Glomerular endothelial cell (primary cell): ENCODE results near the gene IL16. TPM values are rescaled to one million over a fixed set of nuclear protein-coding genes. Genes with fewer than 3 reads are reported as not detected.
"Not testable (repeated sequence)": the region's sequence is repeated elsewhere in the genome, so short reads cannot be mapped to it uniquely, and the experiment has no call there.

Experiments
- DNase-seq: peaks from one replicate; pipeline ENCODE4 v3.0.0-alpha.2; 2011; ENCODE audit warnings: low read depth, low spot score; ENCODE audit errors: extremely low read depth
- total RNA-seq: library from RNA; depleted of rRNA; stranded (reverse); fragments of >200 nt; gene quantifications from 2 replicates; pipeline ENCODE4 v1.2.3, GENCODE V29; 2015

IL16 gene
- 1.4 and 3.3 TPM in 2 replicates for total RNA-seq

DNA sequence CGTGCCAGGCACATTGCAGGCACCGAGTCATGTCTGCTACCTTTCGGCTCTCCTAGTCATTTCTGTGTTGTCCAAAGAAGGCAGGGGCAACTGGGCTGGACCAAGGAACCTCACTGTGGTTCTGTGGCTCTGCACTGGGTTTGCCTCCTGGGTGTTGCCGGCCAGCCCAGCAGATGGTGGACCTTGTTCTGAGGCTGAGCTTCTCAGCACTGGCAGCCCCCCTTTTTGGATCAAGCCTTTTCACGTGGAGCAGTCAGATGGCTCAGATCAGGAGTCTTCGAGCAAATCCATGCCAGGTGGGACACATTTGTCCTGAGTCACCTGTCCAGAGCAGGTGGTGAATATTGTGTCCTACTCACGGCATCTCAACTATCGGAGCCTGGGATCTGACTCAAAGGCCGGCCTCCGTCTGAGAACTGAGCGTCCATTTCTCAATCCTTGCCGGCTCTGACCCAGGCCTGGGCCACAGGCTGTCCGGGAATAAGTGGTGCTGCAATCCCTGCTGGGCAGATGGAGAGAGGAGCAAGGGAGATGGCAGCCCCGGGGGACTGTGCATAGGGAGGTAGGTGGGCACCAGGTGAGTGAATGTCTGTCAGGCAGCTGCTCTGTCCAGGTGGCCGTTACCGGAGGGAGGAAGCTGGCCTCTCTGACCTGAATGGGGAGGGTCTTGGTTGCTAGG lies at the start of gene IL16:
Gene IL16, plus strand, starts transcription at position 304 of the 679 bp plus-strand sequence. CDS start 28,521 bp downstream, outside the sequence.
- DNase-seq, result no peak

DNA sequence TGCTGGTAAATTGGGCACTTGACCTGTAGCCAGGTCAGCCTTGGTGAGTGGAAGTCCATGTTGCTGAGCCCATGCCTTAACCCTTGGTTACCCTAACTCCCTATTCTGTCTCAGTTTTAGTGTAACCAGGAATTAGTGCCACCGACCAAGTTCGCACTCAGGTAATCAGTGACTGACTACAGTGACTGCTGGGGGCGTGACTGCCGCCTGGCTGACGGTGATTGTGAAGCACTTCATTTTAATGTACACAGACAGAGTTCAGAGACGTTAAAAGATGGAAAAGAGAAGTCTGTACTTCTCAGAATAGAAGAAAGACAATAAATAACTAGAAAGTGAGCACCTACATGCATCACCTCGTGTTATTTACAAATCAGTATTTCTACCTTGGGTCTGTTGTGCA lies 45.3 kb upstream of the IL16 start:
- no peak for DNase-seq

DNA sequence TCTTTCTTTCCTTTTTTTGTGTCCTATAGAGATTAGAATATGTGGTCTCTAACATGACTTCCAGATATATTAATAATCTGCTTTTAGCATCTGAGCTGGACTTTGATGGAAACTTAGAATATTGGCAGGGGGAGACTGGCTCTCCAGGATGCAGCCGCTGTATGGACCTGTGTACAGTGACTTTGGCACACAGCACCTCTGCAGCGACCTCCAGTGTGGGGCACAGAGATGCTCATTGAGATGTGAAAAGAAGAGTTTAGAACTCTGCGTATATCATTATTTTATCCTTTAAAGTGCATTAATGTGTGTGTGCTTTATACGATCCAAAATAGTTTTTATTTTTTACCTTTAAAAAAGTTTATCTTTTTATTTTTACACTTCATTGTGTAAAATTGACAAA lies 44.3 kb upstream of the IL16 start:
- DNase-seq, result no peak

DNA sequence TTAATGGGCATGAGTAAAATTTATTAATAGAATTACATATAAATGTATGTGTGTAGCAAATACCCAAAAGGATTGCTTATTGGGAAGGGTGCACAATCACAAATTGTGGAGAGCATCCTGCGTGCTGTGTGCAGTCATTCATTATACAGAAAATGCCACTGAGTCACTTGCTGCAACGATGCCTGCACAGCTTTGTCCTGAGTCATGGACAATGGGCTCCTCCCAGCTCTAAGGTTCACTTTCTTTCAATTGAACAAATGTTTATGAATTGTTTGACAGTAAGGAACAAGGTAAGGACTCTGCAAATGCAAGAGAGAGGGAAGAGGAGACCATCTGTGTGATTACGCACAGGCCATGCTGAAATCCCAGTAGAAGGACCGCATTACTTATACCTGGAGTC lies 43.9 kb upstream of the IL16 start:
- DNase-seq, result no peak

DNA sequence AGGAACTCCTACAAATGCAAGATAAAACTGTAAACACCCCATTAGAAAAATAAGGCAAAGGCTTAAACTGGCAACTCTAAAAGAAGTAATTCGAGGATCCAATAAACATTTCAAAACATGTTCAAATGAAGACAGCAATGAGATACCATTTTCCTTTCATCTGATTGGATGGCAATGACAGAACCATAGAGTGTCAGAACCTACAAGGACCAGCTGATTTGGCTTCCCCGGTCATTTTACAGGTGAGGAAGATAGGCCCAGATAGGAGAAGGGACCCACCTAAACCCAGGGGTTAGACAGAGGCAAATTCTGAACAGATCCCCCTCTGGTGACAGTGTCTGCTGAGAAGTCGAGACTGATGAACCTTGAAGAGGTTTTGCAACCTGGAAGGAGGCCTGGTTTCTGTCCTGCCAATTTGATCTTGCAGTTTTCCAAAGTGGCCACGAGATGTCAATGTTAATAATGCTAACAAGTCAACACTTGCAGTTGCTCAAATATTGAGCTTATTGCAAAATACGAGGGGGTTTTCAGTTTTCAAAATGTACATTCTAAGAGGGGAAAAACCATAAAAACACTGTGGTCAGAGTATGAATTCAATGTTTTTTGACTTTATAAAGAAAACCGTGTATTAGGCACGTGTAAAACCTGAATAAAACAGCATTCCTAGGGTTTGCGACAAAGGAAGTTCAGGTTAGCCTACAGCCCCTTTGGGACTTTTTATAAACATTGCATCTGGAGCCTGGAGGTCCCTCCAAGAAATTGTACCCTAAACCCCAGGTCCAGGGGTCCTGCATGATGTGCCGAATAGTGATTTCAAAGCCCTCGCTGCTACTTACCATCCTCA lies 41.1 kb upstream of the IL16 start:
- peak; percentile 5 for DNase-seq

DNA sequence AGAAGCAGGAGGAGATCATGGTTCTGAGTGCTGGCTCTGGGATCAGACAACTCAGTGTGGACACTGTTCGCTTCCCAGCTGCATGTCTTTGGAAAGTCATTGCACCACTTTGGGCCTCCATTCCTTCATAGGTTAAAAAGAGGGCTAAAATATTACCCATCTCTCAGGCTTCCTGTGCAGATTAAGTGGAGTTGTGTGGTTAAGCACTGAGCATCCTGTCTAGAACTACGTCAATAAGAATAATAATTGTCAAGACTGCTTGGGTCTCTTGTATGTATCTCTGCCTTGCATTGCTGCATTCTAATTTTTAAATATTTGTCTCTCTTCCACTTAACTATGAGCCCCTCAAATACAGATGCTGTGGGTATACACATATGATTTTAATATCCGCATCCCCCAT lies 40.4 kb upstream of the IL16 start:
- DNase-seq, result no peak

DNA sequence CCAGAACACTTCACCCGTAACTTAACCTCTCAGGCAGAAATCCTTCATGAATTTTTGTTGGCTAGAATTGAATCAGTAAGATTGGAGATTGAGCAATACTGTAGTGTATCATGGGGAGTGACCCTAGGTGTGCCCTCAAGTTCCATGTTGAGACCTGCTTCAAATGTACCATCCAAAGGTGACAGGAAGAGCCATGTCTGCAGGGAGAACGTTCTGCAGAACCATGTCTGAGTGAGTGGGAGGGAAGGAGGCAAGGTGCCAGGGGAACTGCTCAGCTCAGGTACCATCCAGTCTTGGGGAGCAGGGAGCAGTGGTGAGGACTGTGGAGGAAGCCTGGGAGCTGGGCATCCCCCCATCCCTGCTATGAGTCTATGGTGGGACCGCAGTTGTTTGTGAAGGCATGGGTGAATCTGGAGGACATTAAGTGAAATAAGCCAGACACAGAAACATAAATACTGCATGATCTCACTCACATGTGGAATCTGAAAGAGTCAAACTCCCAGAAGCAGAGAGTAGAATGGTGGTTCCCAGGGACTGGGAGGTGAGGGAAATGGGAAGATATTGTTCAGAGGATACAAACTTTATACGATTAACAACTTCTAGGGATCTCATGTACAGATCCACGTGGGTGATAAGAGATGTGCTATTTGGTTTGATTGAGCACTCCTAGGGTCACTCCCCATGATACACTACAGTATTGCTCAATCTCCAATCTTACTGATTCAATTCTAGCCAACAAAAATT lies 39.3 kb upstream of the IL16 start:
- DNase-seq, result no peak

DNA sequence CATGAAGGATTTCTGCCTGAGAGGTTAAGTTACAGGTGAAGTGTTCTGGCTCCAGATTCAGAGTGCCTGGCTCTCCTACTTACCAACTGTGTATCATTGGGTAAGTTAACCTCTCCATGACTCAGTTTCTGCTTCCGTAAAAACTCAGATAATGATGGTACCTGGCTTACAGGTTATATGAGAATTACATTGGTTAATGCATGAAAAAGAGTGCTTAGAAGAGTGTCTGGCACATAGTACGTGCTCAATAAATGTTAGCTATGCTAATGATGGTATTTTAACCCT lies 38.8 kb upstream of the IL16 start:
- DNase-seq, result no peak

DNA sequence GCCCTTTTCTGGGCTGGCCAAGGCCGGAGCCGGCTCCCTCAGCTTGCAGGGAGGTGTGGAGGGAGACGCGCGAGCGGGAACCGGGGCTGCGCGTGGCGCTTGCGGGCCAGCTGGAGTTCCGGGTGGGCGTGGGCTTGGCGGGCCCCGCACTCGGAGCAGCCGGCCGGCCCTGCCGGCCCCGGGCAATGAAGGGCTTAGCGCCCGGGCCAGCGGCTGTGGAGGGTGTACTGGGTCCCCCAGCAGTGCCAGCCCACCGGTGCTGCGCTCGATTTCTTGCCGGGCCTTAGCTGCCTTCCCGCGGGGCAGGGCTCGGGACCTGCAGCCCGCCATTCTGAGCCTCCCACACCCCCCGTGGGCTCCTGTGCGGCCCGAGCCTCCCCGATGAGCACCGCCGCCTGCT lies 38.1 kb upstream of the IL16 start:
- not testable (repeated sequence) for DNase-seq

DNA sequence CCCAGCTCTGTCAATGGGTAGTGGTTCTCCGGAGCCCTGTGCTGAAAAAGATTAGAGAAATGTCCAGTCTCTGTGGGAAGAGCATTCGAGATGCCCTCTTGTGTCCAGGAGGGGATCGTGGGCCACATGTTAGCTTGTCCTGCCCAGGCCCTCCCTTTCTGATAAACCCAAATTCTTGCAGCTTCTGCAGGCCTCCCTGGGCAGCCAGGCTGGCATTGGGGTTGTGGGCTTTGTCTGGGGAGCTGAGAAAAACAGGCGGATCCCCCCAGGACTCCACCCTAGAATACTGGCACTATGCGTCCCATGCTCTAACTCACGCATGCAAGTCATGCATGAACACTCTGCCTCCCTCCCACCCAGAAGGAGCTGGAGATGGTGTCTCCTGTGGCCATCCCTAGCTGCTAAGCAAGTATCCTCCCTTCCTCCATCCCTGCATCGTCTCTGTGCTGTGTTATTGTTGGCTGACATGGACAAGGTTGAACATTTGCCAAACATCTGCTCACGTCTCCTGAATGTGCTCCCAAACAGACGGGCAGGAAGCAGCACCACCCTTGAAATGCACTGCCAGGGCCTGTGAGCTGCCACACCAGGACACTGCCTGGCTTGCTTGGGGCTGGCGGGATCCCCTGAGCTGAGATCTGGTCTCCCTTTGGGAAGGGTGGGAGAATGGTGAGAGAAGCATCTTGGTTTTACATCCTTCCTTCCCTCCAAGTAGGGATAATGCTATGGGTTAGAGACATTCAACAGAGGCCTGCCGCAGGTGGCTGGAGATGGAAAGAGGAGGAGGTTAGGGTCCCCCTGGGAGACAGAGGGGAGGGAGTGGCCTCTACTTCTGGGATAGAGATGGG lies 36.1 kb upstream of the IL16 start:
- no peak for DNase-seq

DNA sequence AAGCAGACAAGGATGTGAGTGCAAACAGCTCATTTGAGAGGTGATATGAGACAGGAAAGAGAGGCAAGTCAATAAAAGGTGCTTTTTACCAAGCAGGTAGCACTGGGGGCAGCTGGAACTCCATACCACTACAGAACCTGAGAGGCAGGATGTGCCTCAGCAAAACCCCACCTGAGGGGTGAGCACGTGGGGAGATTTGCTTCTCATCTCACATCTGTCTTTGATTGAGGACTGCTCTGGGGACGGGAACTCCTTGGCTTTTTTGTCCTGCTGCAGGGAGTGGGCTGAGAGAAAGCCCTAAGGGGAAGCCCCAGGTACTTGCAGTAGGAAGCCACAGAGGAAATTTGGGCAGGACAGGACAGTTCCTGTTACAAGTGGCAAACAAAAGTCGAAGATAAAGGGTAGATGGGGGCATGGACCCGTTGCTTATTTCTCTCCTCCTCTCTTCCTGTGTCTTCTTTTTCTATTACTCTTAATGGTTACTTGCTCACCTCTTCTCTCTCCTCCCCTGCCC lies 35.5 kb upstream of the IL16 start:
- no peak for DNase-seq

DNA sequence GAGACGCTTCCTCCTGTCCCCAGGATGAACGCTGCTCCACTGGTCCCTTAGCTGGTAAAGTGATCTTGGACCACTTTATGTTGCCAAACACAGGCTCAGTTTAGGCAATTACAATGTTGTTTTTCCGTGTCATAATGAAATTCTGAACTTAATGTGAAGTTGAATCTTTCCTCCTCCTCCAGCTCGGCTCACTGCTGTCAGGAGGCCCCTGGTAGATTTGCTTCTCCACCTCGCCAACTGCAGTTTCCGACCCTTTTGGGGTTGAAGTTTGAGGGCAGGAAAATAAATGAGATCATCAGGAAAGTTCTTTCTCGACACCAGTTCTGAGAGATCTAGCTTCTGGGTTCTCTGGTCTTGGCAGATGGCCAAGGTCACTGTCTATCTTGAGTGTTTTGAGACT lies 34.8 kb upstream of the IL16 start:
- no peak for DNase-seq

DNA sequence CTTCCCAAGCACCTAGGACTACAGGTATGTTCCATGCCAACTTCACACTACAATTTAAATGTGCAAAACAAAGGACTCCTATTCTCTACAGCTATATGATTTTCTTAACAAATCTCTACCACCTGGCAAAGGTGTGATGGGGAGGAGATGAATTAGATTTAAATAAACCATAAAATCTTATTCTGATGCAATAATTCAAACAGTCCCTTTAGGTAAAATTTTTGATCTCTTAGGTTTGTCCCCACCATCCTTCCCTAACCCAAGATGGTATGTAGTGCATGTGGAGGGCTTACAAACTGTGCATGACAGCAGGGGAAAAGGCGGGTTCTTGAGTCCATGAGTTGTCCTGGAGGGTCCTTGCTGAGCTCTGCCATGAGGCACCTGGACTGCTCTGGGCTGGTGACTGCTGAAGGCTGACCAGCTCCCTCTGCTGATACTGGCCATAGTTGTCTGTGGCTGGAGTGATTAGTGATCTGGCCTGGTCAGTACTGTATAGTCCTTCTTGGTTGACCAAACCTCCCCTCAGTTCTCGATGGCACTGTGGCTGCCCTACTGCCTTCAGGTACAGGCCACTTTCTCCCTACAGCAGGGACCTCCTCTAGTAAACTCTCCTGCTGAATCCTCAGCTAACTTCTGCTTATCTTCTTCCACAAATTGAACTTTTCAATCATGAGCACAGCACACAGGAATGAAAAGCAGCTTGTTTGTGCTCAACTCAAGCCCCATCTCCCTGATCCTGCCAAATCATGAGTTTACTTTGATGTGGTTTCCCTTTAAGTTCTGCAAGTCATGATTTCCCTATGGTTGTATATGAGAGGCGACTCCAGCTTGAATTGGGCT lies 32.5 kb upstream of the IL16 start:
- no peak for DNase-seq

DNA sequence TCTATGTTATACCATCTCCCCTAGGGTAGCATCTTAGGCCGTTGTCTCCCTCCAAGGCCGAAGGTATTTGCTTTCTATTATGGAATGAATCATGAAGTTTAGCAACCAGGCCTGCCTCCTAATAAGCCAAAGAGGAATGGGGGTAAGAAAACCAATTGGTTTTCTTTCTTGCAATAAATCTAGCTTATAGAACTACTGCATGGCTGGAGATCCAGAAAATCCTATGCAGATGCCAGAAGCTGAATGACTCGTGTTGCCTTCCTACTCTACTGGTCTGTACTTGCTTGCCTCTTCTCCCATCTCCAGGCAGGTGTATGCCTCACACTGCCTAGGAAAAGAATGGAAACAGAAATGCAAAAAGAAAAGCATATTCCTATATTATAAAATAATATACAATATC lies 31.1 kb upstream of the IL16 start:
- no peak for DNase-seq

DNA sequence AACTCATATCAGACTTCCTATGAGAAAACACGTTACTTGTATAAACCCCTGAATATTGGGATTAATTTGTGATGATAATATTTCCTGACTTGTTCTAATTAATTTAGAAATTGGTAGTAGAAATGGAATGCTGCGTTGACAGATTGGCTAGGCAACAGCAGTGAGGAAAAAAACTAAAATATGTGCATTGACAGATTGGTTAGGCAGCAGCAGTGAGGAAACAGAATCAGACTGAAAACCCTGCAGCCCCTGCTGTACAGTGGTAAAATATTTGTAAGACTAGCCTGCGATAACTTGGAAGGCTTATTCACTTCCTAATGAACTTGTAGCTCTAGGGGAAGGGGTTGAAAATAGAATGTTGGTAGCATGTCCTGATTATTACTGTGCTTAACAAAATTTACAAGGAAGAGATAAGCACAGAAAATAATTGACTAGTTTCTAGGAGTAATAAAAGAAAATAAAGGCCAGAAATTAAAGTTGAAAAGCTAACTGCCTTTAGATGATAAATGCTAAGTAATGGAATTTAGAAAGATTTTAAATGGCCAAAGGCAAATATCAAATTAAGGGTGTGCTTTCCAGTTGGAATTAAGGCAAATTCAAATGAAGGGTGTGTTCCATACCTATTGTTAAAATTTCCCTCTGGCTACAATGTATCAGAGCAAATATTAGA lies 29.9 kb upstream of the IL16 start:
- DNase-seq, result no peak

DNA sequence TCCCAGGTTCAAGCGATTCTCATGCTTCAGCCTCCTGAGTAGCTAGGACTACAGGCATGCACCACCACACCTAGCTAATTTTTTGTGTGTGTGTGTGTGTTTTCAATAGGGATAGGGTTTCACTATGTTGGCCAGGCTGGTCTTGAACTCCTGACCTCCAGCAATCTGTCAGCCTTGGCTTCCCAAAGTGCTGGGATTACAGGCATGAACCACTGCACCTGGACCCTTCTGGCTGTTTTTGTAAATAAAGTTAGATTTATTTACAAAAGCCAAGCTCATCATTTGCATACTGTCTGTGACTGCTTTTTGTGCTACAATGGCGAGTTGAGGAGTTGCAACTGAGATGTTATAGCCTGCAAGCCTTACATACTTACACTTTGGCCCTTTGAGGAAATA lies 28.6 kb upstream of the IL16 start:
- DNase-seq, result no peak

DNA sequence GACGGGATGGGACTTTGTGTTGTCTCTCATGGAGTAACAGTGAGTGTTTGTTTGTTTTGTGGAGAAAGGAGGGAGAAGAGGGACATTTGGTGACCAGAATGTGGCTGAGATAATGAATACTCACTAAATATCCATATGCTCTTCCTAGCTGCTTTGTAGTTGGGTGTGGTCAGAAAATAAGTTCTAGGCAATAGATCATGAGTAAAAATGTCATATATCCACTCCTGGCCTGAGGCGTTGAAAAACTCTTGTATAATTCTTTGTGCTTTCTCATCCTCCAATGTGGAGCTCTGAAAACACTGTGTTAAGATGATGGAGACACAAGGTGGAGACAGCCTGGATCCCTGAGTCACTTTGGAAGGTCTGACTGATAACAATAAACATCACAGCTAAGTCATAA lies 28.0 kb upstream of the IL16 start:
- DNase-seq, result no peak

DNA sequence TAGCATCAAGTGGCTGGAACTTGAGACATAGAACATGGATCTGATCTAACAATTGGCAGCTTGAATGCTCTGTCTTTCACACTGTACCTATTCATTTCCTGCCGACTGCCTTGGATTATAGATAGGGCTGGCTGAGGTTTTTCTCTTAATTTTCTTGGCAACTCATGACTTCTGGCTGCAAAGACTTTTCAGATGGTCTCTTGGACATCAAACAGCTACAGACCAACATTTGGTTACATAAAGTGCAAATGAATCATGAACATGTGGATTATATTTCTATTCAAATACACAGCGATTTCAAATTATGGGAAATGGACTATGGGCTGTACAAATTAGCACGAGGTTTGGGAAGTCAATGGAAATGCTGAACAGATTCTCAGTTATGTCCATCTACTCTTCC lies 26.2 kb upstream of the IL16 start:
- no peak for DNase-seq

DNA sequence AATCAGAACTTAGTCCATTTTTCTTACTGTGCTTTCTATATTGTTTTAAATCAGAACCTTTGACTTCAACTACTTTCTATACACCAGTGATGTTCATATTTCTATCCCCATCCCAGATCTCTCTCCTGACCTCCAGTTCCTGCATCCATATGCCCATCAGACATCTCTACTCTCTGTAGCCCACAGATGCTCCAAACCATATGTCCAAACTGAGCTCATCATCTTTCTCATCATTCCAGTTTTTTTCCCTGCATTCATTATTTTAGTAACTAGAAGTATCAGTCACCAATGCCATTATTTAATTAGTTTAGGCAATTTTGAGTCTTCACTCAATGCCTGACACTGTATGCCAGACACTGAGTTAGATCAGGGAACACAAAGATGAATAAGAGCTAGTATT lies 25.4 kb upstream of the IL16 start:
- DNase-seq, result no peak
